Measurements from ENCODE around the gene ANKRD33B. TPM values are rescaled to one million over a fixed set of nuclear protein-coding genes. Genes with fewer than 3 reads are reported as not detected.

The ANKRD33B gene
- total RNA-seq, 1 experiment from 2014 or later: 0.75 TPM

GRCh38 chr5:10592601-10593000 is 28.7 kb downstream of the ANKRD33B start:
- no peaks in the 10 kb centered on the region for H3K36me3 ChIP-seq (ENCODE audit: insufficient read depth, low read length, poor library complexity, severe bottlenecking)
- no peak overlapping the region for H3K4me3 ChIP-seq (ENCODE audit: low read depth, low read length, poor library complexity, severe bottlenecking)
- no peak overlapping the region for H3K27ac ChIP-seq (ENCODE audit: low read depth, low read length, poor library complexity, severe bottlenecking)
- H3K9me3 ChIP-seq (ENCODE audit: low read depth, low read length, poor library complexity, severe bottlenecking): no peaks in the 10 kb centered on the region
- H3K27me3 ChIP-seq (replicated peaks; ENCODE audit: insufficient read depth, low read depth, low read length, poor library complexity): no peaks in the 10 kb centered on the region
- intact Hi-C loops (cut with micrococcal nuclease; ENCODE audit: unreplicated experiment): no loop called here
- TF ChIP-seq EZH2 (IDR thresholded peaks at IDR 0.05; ENCODE audit: borderline replicate concordance, low read depth, low read length, poor library complexity, severe bottlenecking) (no peak), CTCF (conservative IDR thresholded peaks at IDR 0.05; ENCODE audit: low read depth, low read length) (no peak)
- H3K4me1 ChIP-seq (ENCODE audit: insufficient read depth, low read length, poor library complexity, severe bottlenecking): no peaks in the 10 kb centered on the region
- ChIA-PET CTCF (no interaction called here), POLR2A (ENCODE audit: low non-redundant PET) (no interaction called here)
- no peak for DNase-seq (ENCODE audit: low spot score)
- no TSS peak for BruUV-seq (replicated peaks)

GRCh38 chr5:10593531-10594181 is 29.8 kb downstream of the ANKRD33B start:
- no peaks in the 10 kb centered on the region for H3K27me3 ChIP-seq (replicated peaks; ENCODE audit: insufficient read depth, low read depth, low read length, poor library complexity)
- intact Hi-C loops (cut with micrococcal nuclease; ENCODE audit: unreplicated experiment): no loop called here
- H3K4me1 ChIP-seq (ENCODE audit: insufficient read depth, low read length, poor library complexity, severe bottlenecking): no peaks in the 10 kb centered on the region
- H3K9me3 ChIP-seq (ENCODE audit: low read depth, low read length, poor library complexity, severe bottlenecking): no peaks in the 10 kb centered on the region
- H3K27ac ChIP-seq (ENCODE audit: low read depth, low read length, poor library complexity, severe bottlenecking): no peak overlapping the region
- no peak for DNase-seq (ENCODE audit: low spot score)
- CTCF ChIA-PET: no interaction called here
- H3K4me3 ChIP-seq (ENCODE audit: low read depth, low read length, poor library complexity, severe bottlenecking): no peak overlapping the region
- BruUV-seq (replicated peaks): no TSS peak
- TF ChIP-seq CTCF (conservative IDR thresholded peaks at IDR 0.05; ENCODE audit: low read depth, low read length) (no peak), EZH2 (IDR thresholded peaks at IDR 0.05; ENCODE audit: borderline replicate concordance, low read depth, low read length, poor library complexity, severe bottlenecking) (no peak)
- POLR2A ChIA-PET (ENCODE audit: low non-redundant PET): interaction anchor here (0.7 kb wide), 1 partner anchor 85 kb away, joined by 36 read pairs; no protein-coding TSS in a partner anchor
- H3K36me3 ChIP-seq (ENCODE audit: insufficient read depth, low read length, poor library complexity, severe bottlenecking): no peaks in the 10 kb centered on the region

- Histone ChIP-seq H3K4me1 (ENCODE audit: insufficient read depth, low read length, poor library complexity, severe bottlenecking) (no peaks in the 10 kb centered on the region), H3K27me3 (replicated peaks; ENCODE audit: insufficient read depth, low read depth, low read length, poor library complexity) (no peaks in the 10 kb centered on the region), H3K36me3 (ENCODE audit: insufficient read depth, low read length, poor library complexity, severe bottlenecking) (no peaks in the 10 kb centered on the region), H3K27ac (ENCODE audit: low read depth, low read length, poor library complexity, severe bottlenecking) (no peak overlapping the region), H3K4me3 (ENCODE audit: low read depth, low read length, poor library complexity, severe bottlenecking) (no peak overlapping the region), H3K9me3 (ENCODE audit: low read depth, low read length, poor library complexity, severe bottlenecking) (no peaks in the 10 kb centered on the region)
- TF ChIP-seq CTCF (conservative IDR thresholded peaks at IDR 0.05; ENCODE audit: low read depth, low read length) (no peak), EZH2 (IDR thresholded peaks at IDR 0.05; ENCODE audit: borderline replicate concordance, low read depth, low read length, poor library complexity, severe bottlenecking) (no peak)
- intact Hi-C loops (cut with micrococcal nuclease; ENCODE audit: unreplicated experiment): no loop called here
- DNase-seq (ENCODE audit: low spot score): no peak
- ChIA-PET POLR2A (ENCODE audit: low non-redundant PET) (no interaction called here), CTCF (no interaction called here)
- no TSS peak for BruUV-seq (replicated peaks)
Observed at GRCh38 chr5:10594591-10595210, 30.8 kb downstream of the ANKRD33B start.

All from A673 (cell line).